Liver (tissue), 9 donors: Measurements from ENCODE around the gene ATG9B. TPM values are rescaled to one million over a fixed set of nuclear protein-coding genes. Genes with fewer than 3 reads are reported as not detected.

Experiments used
- DNase-seq: peaks from one replicate; pipeline ENCODE4 v3.0.0-alpha.2; 2017; ENCODE audit warnings: low spot score
- H3K27ac ChIP-seq, 2 donors: one replicate each; pipeline ENCODE4 v1.7.0; 2013; ENCODE audit warnings: inconsistent platforms in 2 of 2, low read length in 2 of 2, control low read depth in 1 of 2, low read depth in 1 of 2, mild to moderate bottlenecking in 1 of 2
- H3K27me3 ChIP-seq, 4 donors: one replicate each; pipeline versions ENCODE4 v1.6.1 to v1.7.0; 2013; ENCODE audit warnings: low read length in 3 of 4, inconsistent platforms in 1 of 4, mild to moderate bottlenecking in 1 of 4, moderate library complexity in 1 of 4; ENCODE audit not compliant: control insufficient read depth in 4 of 4, insufficient read depth in 4 of 4
- H3K36me3 ChIP-seq, 4 donors: one replicate each; pipeline versions ENCODE4 v1.6.1 to v1.7.0; 2013; ENCODE audit warnings: low read length in 3 of 4, mild to moderate bottlenecking in 3 of 4, low read depth in 1 of 4, moderate library complexity in 1 of 4; ENCODE audit not compliant: control insufficient read depth in 4 of 4, insufficient read depth in 3 of 4
- H3K4me1 ChIP-seq, 4 donors: one replicate each; pipeline versions ENCODE4 v1.6.1 to v1.7.0; 2013; ENCODE audit warnings: low read length in 3 of 4, mild to moderate bottlenecking in 3 of 4, moderate library complexity in 1 of 4; ENCODE audit not compliant: control insufficient read depth in 4 of 4, insufficient read depth in 4 of 4
- H3K4me3 ChIP-seq, 3 donors: one replicate each; pipeline versions ENCODE4 v1.6.1 to v1.7.0; 2013; ENCODE audit warnings: low read length in 3 of 3, control low read depth in 1 of 3, low read depth in 1 of 3, mild to moderate bottlenecking in 1 of 3
- H3K9ac ChIP-seq, 2 donors: one replicate each; pipeline ENCODE4 v1.7.0; 2013; ENCODE audit warnings: low read length in 2 of 2, mild to moderate bottlenecking in 2 of 2, moderate library complexity in 2 of 2, control low read depth in 1 of 2, low read depth in 1 of 2
- H3K9me3 ChIP-seq, 4 donors: one replicate each; pipeline versions ENCODE4 v1.6.1 to v1.7.0; 2013; ENCODE audit warnings: low read length in 3 of 4; ENCODE audit not compliant: control insufficient read depth in 4 of 4
- ATF3 ChIP-seq: IDR thresholded peaks from 2 replicates; pipeline ENCODE4 v1.6.1; 2016; ENCODE audit warnings: antibody characterized with exemption
- CTCF ChIP-seq: fragments of 150-350 bp; IDR thresholded peaks from 2 replicates; pipeline ENCODE4 v1.5.1; 2017; ENCODE audit warnings: improper control_type of control experiment, low read depth, low read length; ENCODE audit not compliant: missing input control
- FOXA1 ChIP-seq: IDR thresholded peaks from 2 replicates; pipeline ENCODE4 v1.6.1; 2016; ENCODE audit warnings: antibody characterized with exemption
- FOXA2 ChIP-seq: IDR thresholded peaks from 2 replicates; pipeline ENCODE4 v1.6.1; 2016; ENCODE audit warnings: antibody characterized with exemption
- HNF4G ChIP-seq: IDR thresholded peaks from 2 replicates; pipeline ENCODE4 v1.6.1; 2016; ENCODE audit warnings: antibody characterized with exemption
- JUND ChIP-seq, 2 donors: IDR thresholded peaks; 2 replicates each; pipeline ENCODE4 v1.6.1; 2016; ENCODE audit warnings: antibody characterized with exemption in 2 of 2
- NR2F2 ChIP-seq: IDR thresholded peaks from 2 replicates; pipeline ENCODE4 v1.6.1; 2016; ENCODE audit warnings: antibody characterized with exemption
- RAD21 ChIP-seq, 2 donors: IDR thresholded peaks; 2 replicates each; pipeline ENCODE4 v1.6.1; 2016; ENCODE audit warnings: antibody characterized with exemption in 2 of 2, mild to moderate bottlenecking in 2 of 2
- REST ChIP-seq: IDR thresholded peaks from 2 replicates; pipeline ENCODE4 v1.6.1; 2016; ENCODE audit warnings: antibody characterized with exemption, mild to moderate bottlenecking
- RXRA ChIP-seq, 2 donors: IDR thresholded peaks; 2 replicates each; pipeline ENCODE4 v1.6.1; 2017 to 2018; ENCODE audit warnings: antibody characterized with exemption in 2 of 2, mild to moderate bottlenecking in 1 of 2
- SP1 ChIP-seq: IDR thresholded peaks from 2 replicates; pipeline ENCODE4 v1.6.1; 2018; ENCODE audit warnings: antibody characterized with exemption, mild to moderate bottlenecking
- TAF1 ChIP-seq: conservative IDR thresholded peaks from 2 replicates; pipeline ENCODE4 v1.6.1; 2016; ENCODE audit warnings: antibody characterized with exemption, mild to moderate bottlenecking
- YY1 ChIP-seq: IDR thresholded peaks from 2 replicates; pipeline ENCODE4 v1.6.1; 2016; ENCODE audit warnings: antibody characterized with exemption, mild to moderate bottlenecking
- WGBS: extraction: QIAGEN DNeasy Blood & Tissue Kit; methylation state at CpG from one replicate; pipeline ENCODE4 v1.1.7; 2013; 5-methylcytosine and 5-hydroxymethylcytosine counted together
- polyA plus RNA-seq, 2 donors: library from polyadenylated mRNA; stranded (reverse) in 1 of 2; unstranded in 1 of 2; fragments of 200-250 nt in 1 of 2; fragments of >200 nt in 1 of 2; fragmentation: Nextera tagmentation in 1 of 2; extraction: Ambion mirVana in 1 of 2; gene quantifications; one replicate each; pipeline versions ENCODE4 v1.2.1 to v1.2.3, GENCODE V29; 2013 to 2015
- total RNA-seq, 2 donors: library from RNA; depleted of rRNA; stranded (reverse); fragments of >200 nt; gene quantifications; one replicate each; pipeline ENCODE4 v1.2.3, GENCODE V29; 2014
- donor health status: healthy.
- donor health status: healthy.
- donor health status: healthy.
- donor health status: healthy.
- donor health status: healthy.

Gene ATG9B
- total and polyA plus RNA-seq, 4 donors = 0.61 TPM; not detected in 3

GRCh38 chr7:151060416-151061212 is 36.3 kb upstream of the ATG9B start:
- peak overlapping the region; percentile 83 to 89 for H3K27ac ChIP-seq
- WGBS = 13% methylated on average over 21 of the region's 21 CpGs
- H3K4me1 ChIP-seq = peaks cover 17 to 70% (median 53%) of the 10 kb centered on the region in 4 donors
- no peak for DNase-seq
- peak overlapping the region in 1 of 2 donors; percentile 43 for H3K9ac ChIP-seq
- H3K36me3 ChIP-seq = peaks cover 4 to 10% (median 7%) of the 10 kb centered on the region in 4 donors
- peak in 1 of 2 donors; percentile 9 for TF ChIP-seq RXRA (IDR thresholded peaks at IDR 0.05)
- TF ChIP-seq REST = no peak
- TF ChIP-seq FOXA1 = no peak
- TF ChIP-seq FOXA2 = no peak
- TF ChIP-seq YY1 = no peak
- TF ChIP-seq HNF4G = no peak
- no peak for TF ChIP-seq ATF3
- TF ChIP-seq JUND (IDR thresholded peaks at IDR 0.05) = no peak
- TF ChIP-seq NR2F2 = no peak
- H3K27me3 ChIP-seq = no peaks in the 10 kb centered on the region
- H3K4me3 ChIP-seq = peak overlapping the region; percentile 44 to 79 (median 66)
- no peaks in the 10 kb centered on the region for H3K9me3 ChIP-seq

GRCh38 chr7:151060113-151060415 is 35.8 kb upstream of the ATG9B start:
- no peaks in the 10 kb centered on the region for H3K9me3 ChIP-seq
- H3K27me3 ChIP-seq = no peaks in the 10 kb centered on the region
- DNase-seq = no peak
- TF ChIP-seq RAD21 (IDR thresholded peaks at IDR 0.05) (no peak), YY1 (no peak), TAF1 (no peak), NR2F2 (no peak), CTCF (no peak), SP1 (no peak)
- peak overlapping the region; percentile 44 to 79 (median 66) for H3K4me3 ChIP-seq
- peaks cover 17 to 67% (median 51%) of the 10 kb centered on the region in 4 donors for H3K4me1 ChIP-seq
- 1% methylated on average over 17 of the region's 17 CpGs for WGBS
- H3K36me3 ChIP-seq = peaks cover 4 to 5% (median 4%) of the 10 kb centered on the region in 4 donors
- H3K9ac ChIP-seq = peak overlapping the region; percentile 22 to 43
- peak overlapping the region; percentile 83 to 89 for H3K27ac ChIP-seq
